HepG2 (cell line): ENCODE measurements around the gene HES7. TPM values are rescaled to one million over a fixed set of nuclear protein-coding genes. Genes with fewer than 3 reads are reported as not detected.
A peak's percentile ranks its signal among the peaks of the same experiment; 100 is the strongest.

Experiments used
- ADNP ChIP-seq: sonication (generic); formaldehyde crosslinking; IDR thresholded peaks from 2 replicates; pipeline ENCODE4 v1.4.0; 2020; ENCODE audit warnings: missing genetic modification reagents
- EED ChIP-seq: sonication (generic); formaldehyde crosslinking; IDR thresholded peaks from 2 replicates; pipeline ENCODE4 v1.5.0; 2020; ENCODE audit warnings: mild to moderate bottlenecking, missing genetic modification reagents
- KIAA2018 ChIP-seq: sonication (generic); formaldehyde crosslinking; IDR thresholded peaks from 2 replicates; pipeline ENCODE4 v1.5.0; 2020; ENCODE audit warnings: mild to moderate bottlenecking, missing genetic modification reagents, borderline replicate concordance
- MTF2 ChIP-seq: sonication (generic); formaldehyde crosslinking; IDR thresholded peaks from 2 replicates; pipeline ENCODE4 v1.5.0; 2020; ENCODE audit warnings: missing genetic modification reagents, borderline replicate concordance
- TFE3 ChIP-seq: IDR thresholded peaks from 2 replicates; pipeline ENCODE4 v1.6.1; 2016
- ZNF441 ChIP-seq: sonication (generic); formaldehyde crosslinking; IDR thresholded peaks from 2 replicates; pipeline ENCODE4 v1.7.0; 2021; ENCODE audit warnings: missing genetic modification reagents, borderline replicate concordance
- polyA plus RNA-seq, 8 experiments: library from polyadenylated mRNA; depleted of rRNA in 3 of 8; stranded (reverse) in 7 of 8; unstranded in 1 of 8; fragments of >200 nt; fragmentation: Illumina TruSeq in 4 of 8; extraction: Trizol in 4 of 8; gene quantifications; 2 replicates each; pipeline versions ENCODE4 v1.2.1 to v1.2.3, GENCODE V29; 2011 to 2016; ENCODE audit warnings: low read depth in 4 of 8, missing spikeins in 1 of 8, mixed read lengths in 1 of 8; ENCODE audit not compliant: insufficient read depth in 1 of 8
- total RNA-seq, 5 experiments: library from RNA; depleted of rRNA; stranded (reverse); fragments of >200 nt; fragmentation: Illumina TruSeq; extraction: Trizol; gene quantifications; 2 replicates each; pipeline ENCODE4 v1.2.3, GENCODE V29; 2016; ENCODE audit warnings: low read depth in 1 of 5

The HES7 gene
- total and polyA plus RNA-seq, 2 of the 13 experiments (the other 11 are each of a cell fraction or from before 2014, with no cell fraction given): not detected

GRCh38 chr17:8073627-8074484 is 50.0 kb downstream of the HES7 start (continued):
- TF ChIP-seq KIAA2018 (no peak), ADNP (CRISPR knock-in tag) (no peak), ZNF441 (CRISPR knock-in tag) (no peak), EED (CRISPR knock-in tag) (peak; percentile 62; the same call in 1 of the 2 replicates), TFE3 (CRISPR knock-in tag) (no peak), MTF2 (CRISPR knock-in tag) (0 out of 2 replicates have a peak, but pooled peaks have one; percentile 26)
- TF ChIP-seq, all 625 proteins: peak for 13
